SK-N-SH treated with all-trans-retinoic acid at 6 μM for 48 hours (cell line): Measurements from ENCODE around the gene DDX10.
A peak's percentile ranks its signal among the peaks of the same experiment; 100 is the strongest.

Experiments
- ATAC-seq: fragments of 200-7000 bp; cut with Tn5 transposase; 3 replicates; pipeline ENCODE4 v1.9.1; 2020; ENCODE audit warnings: mild to moderate bottlenecking, moderate library complexity
- ARNTL ChIP-seq: fragments of 450-650 bp; formaldehyde crosslinking; IDR thresholded peaks from 2 replicates; pipeline ENCODE4 v1.5.0; 2020; ENCODE audit warnings: low read depth, mild to moderate bottlenecking, moderate library complexity, borderline replicate concordance
- BACH2 ChIP-seq: fragments of 250-450 bp; sonication (Bioruptor Pico); IDR thresholded peaks from 2 replicates; pipeline ENCODE4 v1.9.0; 2021; ENCODE audit warnings: mild to moderate bottlenecking, borderline replicate concordance
- CREB5 ChIP-seq: fragments of 250-450 bp; sonication (Bioruptor Pico); IDR thresholded peaks from 2 replicates; pipeline ENCODE4 v1.5.1; 2020; ENCODE audit warnings: low read depth, mild to moderate bottlenecking, moderate library complexity
- CSDC2 ChIP-seq: fragments of 250-450 bp; sonication (Bioruptor Pico); IDR thresholded peaks from 2 replicates; pipeline ENCODE4 v1.5.0; 2020; ENCODE audit warnings: mild to moderate bottlenecking, moderate library complexity
- CSRNP3 ChIP-seq: fragments of 250-450 bp; sonication (Bioruptor Pico); IDR thresholded peaks from 2 replicates; pipeline ENCODE4 v1.5.1; 2021; ENCODE audit warnings: mild to moderate bottlenecking, moderate library complexity
- ESRRG ChIP-seq: fragments of 250-450 bp; sonication (Bioruptor Pico); IDR thresholded peaks from 2 replicates; pipeline ENCODE4 v1.6.1; 2021; ENCODE audit warnings: mild to moderate bottlenecking
- ISL1 ChIP-seq: fragments of 250-450 bp; sonication (Bioruptor Pico); IDR thresholded peaks from 2 replicates; pipeline ENCODE4 v2.1.2; 2022; ENCODE audit warnings: mild to moderate bottlenecking, moderate library complexity
- OSR1 ChIP-seq: fragments of 250-450 bp; sonication (Bioruptor Pico); IDR thresholded peaks from 2 replicates; pipeline ENCODE4 v1.8.0; 2022; ENCODE audit warnings: moderate library complexity, mild to moderate bottlenecking, inconsistent platforms
- PATZ1 ChIP-seq: fragments of 250-450 bp; sonication (Bioruptor Pico); IDR thresholded peaks from 2 replicates; pipeline ENCODE4 v1.8.0; 2020; ENCODE audit warnings: mild to moderate bottlenecking, moderate library complexity, borderline replicate concordance
- PPARA ChIP-seq: fragments of 250-450 bp; sonication (Bioruptor Pico); IDR thresholded peaks from 2 replicates; pipeline ENCODE4 v1.5.0; 2020; ENCODE audit warnings: mild to moderate bottlenecking, borderline replicate concordance
- SNAI2 ChIP-seq: fragments of 250-450 bp; sonication (Bioruptor Pico); IDR thresholded peaks from 2 replicates; pipeline ENCODE4 v1.5.0; 2020; ENCODE audit warnings: mild to moderate bottlenecking, moderate library complexity
- TCF4 ChIP-seq: fragments of 250-450 bp; sonication (Bioruptor Pico); IDR thresholded peaks from 2 replicates; pipeline ENCODE4 v1.8.0; 2021; ENCODE audit warnings: mild to moderate bottlenecking, moderate library complexity, borderline replicate concordance
- TOX ChIP-seq: fragments of 250-450 bp; sonication (Bioruptor Pico); IDR thresholded peaks from 2 replicates; pipeline ENCODE4 v1.8.0; 2021; ENCODE audit warnings: mild to moderate bottlenecking, moderate library complexity, borderline replicate concordance
- TSHZ2 ChIP-seq: fragments of 250-450 bp; sonication (Bioruptor Pico); IDR thresholded peaks from 2 replicates; pipeline ENCODE4 v1.5.0; 2020; ENCODE audit warnings: mild to moderate bottlenecking, moderate library complexity
- ZC3H10 ChIP-seq: fragments of 250-450 bp; sonication (Bioruptor Pico); IDR thresholded peaks from 2 replicates; pipeline ENCODE4 v1.5.1; 2021; ENCODE audit warnings: mild to moderate bottlenecking, moderate library complexity
- ZFP30 ChIP-seq: fragments of 450-650 bp; formaldehyde crosslinking; IDR thresholded peaks from 2 replicates; pipeline ENCODE4 v1.5.0; 2022; ENCODE audit warnings: mild to moderate bottlenecking, moderate library complexity
- ZNF565 ChIP-seq: fragments of 450-650 bp; formaldehyde crosslinking; conservative IDR thresholded peaks from 2 replicates; pipeline ENCODE4 v1.5.0; 2020; ENCODE audit warnings: low read depth, mild to moderate bottlenecking, moderate library complexity
- ZNF8 ChIP-seq: fragments of 450-650 bp; formaldehyde crosslinking; IDR thresholded peaks from 2 replicates; pipeline ENCODE4 v1.5.0; 2020; ENCODE audit warnings: mild to moderate bottlenecking, moderate library complexity

Gene DDX10

GRCh38 chr11:108902027-108902469, 237.2 kb downstream of the DDX10 start:
- TF ChIP-seq SNAI2 (CRISPR knock-in tag) (no peak), TSHZ2 (CRISPR knock-in tag) (no peak), ESRRG (no peak), OSR1 (CRISPR knock-in tag) (no peak), ZC3H10 (no peak)
- no peak for ATAC-seq

GRCh38 chr11:108904480-108904879, 239.6 kb downstream of the DDX10 start:
- no peak for ATAC-seq
- TF ChIP-seq ZNF565 (CRISPR knock-in tag) = no peak
- TF ChIP-seq CREB5 (CRISPR knock-in tag) = no peak
- TF ChIP-seq ZNF8 (CRISPR knock-in tag) = no peak
- TF ChIP-seq PATZ1 (CRISPR knock-in tag) = no peak
- TF ChIP-seq BACH2 (CRISPR knock-in tag) = no peak
- no peak for TF ChIP-seq TCF4
- no peak for TF ChIP-seq TOX (CRISPR knock-in tag)
- no peak for TF ChIP-seq CSRNP3 (CRISPR knock-in tag)
- no peak for TF ChIP-seq ESRRG
- TF ChIP-seq PPARA (CRISPR knock-in tag) = no peak

GRCh38 chr11:108906329-108906728, 241.5 kb downstream of the DDX10 start:
- TF ChIP-seq OSR1 (CRISPR knock-in tag) = no peak
- TF ChIP-seq SNAI2 (CRISPR knock-in tag) = no peak
- TF ChIP-seq CSRNP3 (CRISPR knock-in tag) = no peak
- no peak for TF ChIP-seq TCF4
- TF ChIP-seq ESRRG = no peak
- peak; percentile 66 for TF ChIP-seq ISL1 (CRISPR knock-in tag)
- TF ChIP-seq ARNTL (CRISPR knock-in tag) = no peak
- no peak for TF ChIP-seq TSHZ2 (CRISPR knock-in tag)
- 0 out of 2 replicates have a peak, but pooled peaks have one; percentile 12 for TF ChIP-seq ZNF8 (CRISPR knock-in tag)
- no peak for TF ChIP-seq CSDC2 (CRISPR knock-in tag)
- TF ChIP-seq TOX (CRISPR knock-in tag) = no peak
- no peak for TF ChIP-seq PPARA (CRISPR knock-in tag)
- TF ChIP-seq ZC3H10 = no peak
- no peak for TF ChIP-seq ZFP30 (CRISPR knock-in tag)
- peak; percentile 87 for ATAC-seq
